Epithelial cell of proximal tubule (primary cell): ENCODE results near the gene SDK2. TPM values are rescaled to one million over a fixed set of nuclear protein-coding genes. Genes with fewer than 3 reads are reported as not detected.

ENCODE experiments used
- DNase-seq: peaks from one replicate; pipeline ENCODE4 v3.0.0-alpha.2; 2011; ENCODE audit warnings: low read depth
- H3K4me3 ChIP-seq: 2 replicates; pipeline ENCODE4 v1.5.1; 2011; ENCODE audit warnings: low read depth, mild to moderate bottlenecking, low read length
- total RNA-seq: library from RNA; depleted of rRNA; stranded (reverse); fragments of >200 nt; gene quantifications from 2 replicates; pipeline ENCODE4 v1.2.3, GENCODE V29; 2015
- TF ChIP-seq, protein P1 (sequence below): conservative IDR thresholded peaks from 2 replicates; pipeline ENCODE4 v1.5.1; 2012; ENCODE audit warnings: low read depth, mild to moderate bottlenecking, low read length

Gene SDK2
- total RNA-seq, 1 donor from 2014 or later, result 0.12 TPM

GRCh38 chr17:73292031-73292531 lies 352.2 kb downstream of the SDK2 start:
- peak; percentile 91 for DNase-seq
- H3K4me3 ChIP-seq, result peak overlapping the region; percentile 22
- TF ChIP-seq, protein P1, sequence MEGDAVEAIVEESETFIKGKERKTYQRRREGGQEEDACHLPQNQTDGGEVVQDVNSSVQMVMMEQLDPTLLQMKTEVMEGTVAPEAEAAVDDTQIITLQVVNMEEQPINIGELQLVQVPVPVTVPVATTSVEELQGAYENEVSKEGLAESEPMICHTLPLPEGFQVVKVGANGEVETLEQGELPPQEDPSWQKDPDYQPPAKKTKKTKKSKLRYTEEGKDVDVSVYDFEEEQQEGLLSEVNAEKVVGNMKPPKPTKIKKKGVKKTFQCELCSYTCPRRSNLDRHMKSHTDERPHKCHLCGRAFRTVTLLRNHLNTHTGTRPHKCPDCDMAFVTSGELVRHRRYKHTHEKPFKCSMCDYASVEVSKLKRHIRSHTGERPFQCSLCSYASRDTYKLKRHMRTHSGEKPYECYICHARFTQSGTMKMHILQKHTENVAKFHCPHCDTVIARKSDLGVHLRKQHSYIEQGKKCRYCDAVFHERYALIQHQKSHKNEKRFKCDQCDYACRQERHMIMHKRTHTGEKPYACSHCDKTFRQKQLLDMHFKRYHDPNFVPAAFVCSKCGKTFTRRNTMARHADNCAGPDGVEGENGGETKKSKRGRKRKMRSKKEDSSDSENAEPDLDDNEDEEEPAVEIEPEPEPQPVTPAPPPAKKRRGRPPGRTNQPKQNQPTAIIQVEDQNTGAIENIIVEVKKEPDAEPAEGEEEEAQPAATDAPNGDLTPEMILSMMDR, result no peak

GRCh38 chr17:73291260-73291801 lies 352.9 kb downstream of the SDK2 start:
- H3K4me3 ChIP-seq, result peak overlapping the region; percentile 22
- DNase-seq, result no peak
- TF ChIP-seq, protein P1, result no peak

DNA sequence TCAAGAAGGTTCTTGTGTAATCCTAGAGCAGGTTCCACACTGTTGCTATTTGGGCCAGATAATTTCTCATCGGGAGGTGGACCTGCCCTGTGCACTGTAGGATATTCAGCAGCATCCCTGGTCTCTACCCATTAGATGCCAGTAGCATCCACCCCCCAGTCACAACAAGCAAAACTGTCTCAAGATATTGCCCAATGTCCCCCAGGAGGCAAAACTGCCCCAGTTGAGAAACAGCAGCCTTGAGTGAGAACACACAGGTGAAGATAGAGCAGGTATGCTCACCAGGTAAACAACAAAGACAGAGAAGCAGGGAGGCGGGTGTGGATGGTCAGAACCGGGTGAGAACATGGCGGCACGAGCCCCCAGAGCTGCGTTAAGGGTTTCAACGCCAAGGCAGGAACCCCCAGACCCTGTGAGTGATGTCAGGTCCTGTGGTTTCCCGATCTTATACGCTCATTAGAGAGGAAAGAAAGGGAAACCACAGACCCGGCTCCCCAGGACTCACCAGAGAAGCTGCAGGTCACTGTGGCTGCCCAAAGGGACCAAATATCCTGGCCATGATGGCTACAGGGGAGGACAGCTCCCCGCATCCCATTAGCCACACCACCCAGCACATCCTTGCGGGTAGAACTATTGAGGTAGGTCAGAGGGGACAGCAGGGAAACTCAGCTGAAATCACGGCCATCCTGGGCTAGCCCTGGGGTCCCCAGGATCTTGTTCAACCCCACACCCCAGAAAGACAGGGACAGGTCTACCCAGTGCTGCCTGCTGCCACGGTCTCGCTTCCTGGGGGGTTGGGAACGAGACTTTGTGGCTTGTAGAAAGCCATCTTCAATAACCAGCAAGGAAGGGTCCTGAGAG lies 353.6 kb downstream of the SDK2 start:
- no peak for DNase-seq
- H3K4me3 ChIP-seq, result no peak overlapping the region
- TF ChIP-seq, protein P1, result no peak

GRCh38 chr17:73289549-73290254 lies 354.5 kb downstream of the SDK2 start:
- TF ChIP-seq, protein P1, result no peak
- DNase-seq, result no peak
- no peak overlapping the region for H3K4me3 ChIP-seq

- TF ChIP-seq, protein P1, result no peak
- no peak for DNase-seq
- no peak overlapping the region for H3K4me3 ChIP-seq
Observed at GRCh38 chr17:73288534-73289302, 355.5 kb downstream of the SDK2 start.

DNA sequence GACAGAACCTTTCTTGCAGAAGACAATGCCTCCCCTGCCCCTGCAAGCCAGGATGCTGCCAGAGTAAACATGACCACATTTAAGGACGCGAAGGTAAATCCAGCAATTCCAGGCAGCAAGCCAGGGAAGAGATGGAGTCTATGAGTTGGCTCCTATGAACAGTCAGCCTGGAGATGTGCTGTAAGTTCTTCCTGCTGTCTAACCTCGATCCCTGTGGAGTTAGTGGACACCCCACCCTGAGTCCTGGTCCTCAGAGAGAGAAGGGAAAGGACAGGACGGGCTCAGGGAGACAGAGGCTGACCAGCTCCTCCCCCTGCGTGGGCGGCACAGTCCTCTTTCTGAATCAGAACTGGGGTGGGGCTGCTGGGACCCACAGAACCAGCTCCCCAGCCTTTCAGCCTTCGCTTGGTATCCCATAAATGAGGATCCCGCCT lies 357.4 kb downstream of the SDK2 start:
- no peak for DNase-seq
- H3K4me3 ChIP-seq, result no peak overlapping the region
- TF ChIP-seq, protein P1, result no peak
